Esophagus muscularis mucosa (tissue), 4 donors: ENCODE measurements around the gene KIZ. TPM values are rescaled to one million over a fixed set of nuclear protein-coding genes. Genes with fewer than 3 reads are reported as not detected.

ENCODE experiments used
- DNase-seq: peaks from one replicate; pipeline ENCODE4 v3.0.0-alpha.2; 2017; ENCODE audit errors: extremely low spot score
- H3K27ac ChIP-seq, 4 donors: fragments of 200-600 bp; sonication (generic); replicated peaks in 1 of 4; 1 replicate in 3 of 4; 2 replicates in 1 of 4; pipeline ENCODE4 v1.5.1; 2016 to 2019; ENCODE audit warnings: mild to moderate bottlenecking in 1 of 4
- H3K27me3 ChIP-seq, 4 donors: fragments of 200-600 bp; sonication (generic); one replicate each; pipeline versions ENCODE4 v1.5.1 to v1.6.0; 2016 to 2019
- H3K36me3 ChIP-seq, 4 donors: fragments of 200-600 bp; sonication (generic); one replicate each; pipeline ENCODE4 v1.5.1; 2016 to 2019
- H3K4me1 ChIP-seq, 4 donors: fragments of 200-600 bp; sonication (generic); one replicate each; pipeline ENCODE4 v1.5.1; 2016 to 2019
- H3K4me3 ChIP-seq, 4 donors: fragments of 200-600 bp; sonication (generic); 1 replicate in 2 of 4; 2 replicates in 2 of 4; pipeline ENCODE4 v1.5.1; 2016 to 2019; ENCODE audit warnings: mild to moderate bottlenecking in 4 of 4, moderate library complexity in 1 of 4
- H3K9me3 ChIP-seq, 4 donors: fragments of 200-600 bp; sonication (generic); 1 replicate in 3 of 4; 2 replicates in 1 of 4; pipeline ENCODE4 v1.5.1; 2016 to 2019
- EP300 ChIP-seq: sonication (generic); formaldehyde crosslinking; IDR thresholded peaks from one replicate; pipeline ENCODE4 v1.6.1; 2017; ENCODE audit warnings: antibody characterized with exemption
- POLR2A ChIP-seq: fragments of 450-650 bp; IDR thresholded peaks from one replicate; pipeline ENCODE4 v1.6.1; 2017; ENCODE audit warnings: antibody characterized with exemption, moderate library complexity, mild to moderate bottlenecking, low read depth
- POLR2AphosphoS5 ChIP-seq, 2 donors: sonication (generic); formaldehyde crosslinking; IDR thresholded peaks; one replicate each; pipeline ENCODE4 v1.6.1; 2017; ENCODE audit warnings: antibody characterized with exemption in 2 of 2
- WGBS: methylation state at CpG from one replicate; pipeline ENCODE4 v1.1.5; 2018; 5-methylcytosine and 5-hydroxymethylcytosine counted together
- intact Hi-C: fragments of 100-400 bp; cut with DNase I; formaldehyde crosslinking; loops from one replicate; pipeline ENCODE4 v1.15.1; 2023
- total RNA-seq, 4 donors: library from RNA; depleted of rRNA; stranded (reverse); fragments of >200 nt; gene quantifications; one replicate each; pipeline versions ENCODE4 v1.1.0 to v1.2.1, GENCODE V29; 2016
- TF ChIP-seq, protein P1 (sequence below), 3 experiments: fragments of 200-600 bp in 2 of 3; fragments of 450-650 bp in 1 of 3; sonication (generic) in 2 of 3; IDR thresholded peaks; one replicate each; pipeline ENCODE4 v1.5.1; 2017 to 2019; ENCODE audit warnings: antibody characterized with exemption in 3 of 3, mild to moderate bottlenecking in 2 of 3, moderate library complexity in 1 of 3

Gene KIZ
- total RNA-seq, 4 donors from 2014 or later = 17.2 to 32.0 (median 25.6) TPM

DNA sequence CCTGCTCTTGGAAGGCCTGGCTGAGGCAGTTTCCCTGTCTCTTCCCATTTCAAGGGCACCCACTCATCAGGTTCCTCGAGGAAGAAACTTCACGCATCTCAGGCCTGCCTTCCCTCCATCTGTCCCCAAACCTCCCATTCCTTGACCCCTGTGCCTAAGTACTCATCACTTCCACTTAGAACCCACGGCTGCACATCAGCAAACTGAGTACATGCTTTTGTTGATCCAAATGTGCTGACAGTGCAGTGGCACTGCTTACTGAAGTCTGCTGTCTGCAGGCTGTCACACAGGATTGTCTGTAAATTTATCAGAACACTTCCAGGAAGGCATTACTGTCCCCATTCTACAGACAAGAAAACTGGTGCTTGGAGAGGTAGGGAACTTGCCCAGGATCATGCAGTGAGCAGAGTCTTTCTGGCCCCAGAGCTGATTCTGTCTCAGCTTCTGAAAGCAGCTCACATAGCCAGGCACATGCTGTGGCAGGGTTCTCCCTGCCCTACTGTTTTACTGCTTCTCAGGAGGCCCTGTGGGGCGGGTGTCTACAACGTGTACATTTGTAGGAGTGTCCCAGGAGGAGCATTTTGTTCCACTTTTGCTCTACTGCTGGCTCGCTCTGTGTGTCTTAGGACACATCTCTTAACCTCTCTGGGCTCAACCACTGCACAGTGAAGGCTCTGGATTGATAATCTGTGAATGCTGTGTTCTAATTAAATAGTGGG is 113.1 kb downstream of the KIZ start:
- peaks cover 9 to 24% (median 22%) of the 10 kb centered on the region in 4 donors for H3K36me3 ChIP-seq
- no peaks in the 10 kb centered on the region for H3K9me3 ChIP-seq
- H3K27ac ChIP-seq = no peak overlapping the region
- 85% methylated on average over 5 of the region's 6 CpGs for WGBS
- intact Hi-C loops = loop anchor here (5.0 kb wide), 1 partner anchor 333 kb away; no protein-coding TSS in a partner anchor
- H3K27me3 ChIP-seq = no peaks in the 10 kb centered on the region
- no peak overlapping the region for H3K4me3 ChIP-seq
- DNase-seq = no peak
- TF ChIP-seq EP300 (no peak), POLR2AphosphoS5 (IDR thresholded peaks at IDR 0.05) (no peak), POLR2A (no peak)
- TF ChIP-seq, protein P1, sequence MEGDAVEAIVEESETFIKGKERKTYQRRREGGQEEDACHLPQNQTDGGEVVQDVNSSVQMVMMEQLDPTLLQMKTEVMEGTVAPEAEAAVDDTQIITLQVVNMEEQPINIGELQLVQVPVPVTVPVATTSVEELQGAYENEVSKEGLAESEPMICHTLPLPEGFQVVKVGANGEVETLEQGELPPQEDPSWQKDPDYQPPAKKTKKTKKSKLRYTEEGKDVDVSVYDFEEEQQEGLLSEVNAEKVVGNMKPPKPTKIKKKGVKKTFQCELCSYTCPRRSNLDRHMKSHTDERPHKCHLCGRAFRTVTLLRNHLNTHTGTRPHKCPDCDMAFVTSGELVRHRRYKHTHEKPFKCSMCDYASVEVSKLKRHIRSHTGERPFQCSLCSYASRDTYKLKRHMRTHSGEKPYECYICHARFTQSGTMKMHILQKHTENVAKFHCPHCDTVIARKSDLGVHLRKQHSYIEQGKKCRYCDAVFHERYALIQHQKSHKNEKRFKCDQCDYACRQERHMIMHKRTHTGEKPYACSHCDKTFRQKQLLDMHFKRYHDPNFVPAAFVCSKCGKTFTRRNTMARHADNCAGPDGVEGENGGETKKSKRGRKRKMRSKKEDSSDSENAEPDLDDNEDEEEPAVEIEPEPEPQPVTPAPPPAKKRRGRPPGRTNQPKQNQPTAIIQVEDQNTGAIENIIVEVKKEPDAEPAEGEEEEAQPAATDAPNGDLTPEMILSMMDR (IDR thresholded peaks at IDR 0.05) = no peak
- H3K4me1 ChIP-seq = peaks cover 0 to 11% (median 6%) of the 10 kb centered on the region in 4 donors

DNA sequence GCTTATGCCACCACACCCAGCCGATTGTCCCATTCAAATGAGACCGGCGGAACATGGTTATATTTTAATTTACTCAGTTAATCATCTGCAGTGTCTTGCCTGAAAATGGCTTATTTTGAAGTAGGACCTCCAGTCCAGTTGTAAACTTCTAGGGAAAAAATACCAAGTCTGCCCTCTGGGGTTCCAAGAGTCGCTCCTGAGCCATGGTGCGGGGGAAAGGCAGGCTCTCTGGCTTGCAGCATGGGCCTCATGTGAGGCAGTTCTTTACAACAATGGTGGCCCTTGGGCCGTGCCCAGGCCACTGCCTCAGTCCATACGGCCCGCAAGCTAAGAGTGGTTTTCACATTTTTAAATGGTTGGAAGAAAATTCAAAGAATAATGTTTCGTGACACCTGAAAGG is 114.5 kb downstream of the KIZ start:
- Histone ChIP-seq H3K27me3 (no peaks in the 10 kb centered on the region), H3K4me3 (no peak overlapping the region), H3K9me3 (no peaks in the 10 kb centered on the region), H3K27ac (no peak overlapping the region), H3K36me3 (peaks cover 18 to 38% (median 36%) of the 10 kb centered on the region in 4 donors), H3K4me1 (peaks cover 0 to 10% (median 6%) of the 10 kb centered on the region in 4 donors)
- 85% methylated on average over 9 of the region's 9 CpGs for WGBS
- no peak for DNase-seq
- TF ChIP-seq, protein P1 (IDR thresholded peaks at IDR 0.05) = no peak
- TF ChIP-seq EP300 (no peak), POLR2AphosphoS5 (IDR thresholded peaks at IDR 0.05) (no peak), POLR2A (no peak)
- intact Hi-C loops = no loop called here

DNA sequence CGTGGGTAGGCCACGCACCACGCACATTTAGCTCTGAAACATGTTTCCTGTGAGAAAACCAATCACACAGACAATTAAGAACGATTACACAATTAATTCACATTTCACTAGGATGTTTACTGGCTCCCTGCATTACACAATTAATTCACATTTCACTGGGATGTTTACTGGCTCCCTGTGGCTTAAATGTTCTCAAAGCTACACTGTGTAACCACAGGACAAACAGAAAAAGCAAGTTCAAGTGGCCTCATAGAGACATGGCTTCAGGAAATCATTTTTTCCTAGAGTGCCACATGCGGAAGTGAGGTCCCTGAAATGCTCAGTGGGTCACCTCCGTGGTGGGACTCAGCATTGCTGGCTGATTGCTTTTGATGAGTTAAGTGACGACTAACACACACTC is 115.5 kb downstream of the KIZ start:
- no peaks in the 10 kb centered on the region for H3K27me3 ChIP-seq
- H3K27ac ChIP-seq = no peak overlapping the region
- no peak overlapping the region for H3K4me3 ChIP-seq
- intact Hi-C loops = no loop called here
- DNase-seq = no peak
- no peaks in the 10 kb centered on the region for H3K9me3 ChIP-seq
- H3K36me3 ChIP-seq = peaks cover 18 to 48% (median 46%) of the 10 kb centered on the region in 4 donors
- peaks cover 0 to under 1% (median 0%) of the 10 kb centered on the region in 4 donors for H3K4me1 ChIP-seq
- WGBS = 62% methylated on average over 7 of the region's 7 CpGs
- TF ChIP-seq EP300 = no peak
- TF ChIP-seq, protein P1 (IDR thresholded peaks at IDR 0.05) = no peak
- TF ChIP-seq POLR2A = no peak
- no peak for TF ChIP-seq POLR2AphosphoS5 (IDR thresholded peaks at IDR 0.05)

DNA sequence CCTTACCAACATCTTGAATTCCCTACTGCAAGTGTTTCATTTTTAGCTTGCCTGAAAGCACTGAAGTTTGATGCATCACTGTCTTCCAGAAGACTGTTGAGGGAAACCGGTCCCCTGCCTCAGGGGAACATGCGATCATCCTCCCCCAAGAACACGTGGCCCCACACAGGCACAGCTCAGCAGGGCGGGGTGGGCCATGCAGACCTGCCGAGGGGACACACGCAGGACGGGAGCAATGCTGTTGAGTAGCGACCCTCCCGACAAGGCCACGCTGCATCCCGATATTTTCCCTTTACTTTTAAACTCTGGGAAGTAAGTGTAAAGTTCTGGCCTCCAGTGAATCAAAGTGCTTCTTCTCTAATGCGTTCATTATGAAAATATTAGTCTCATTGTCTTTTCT is 117.9 kb downstream of the KIZ start:
- WGBS = 90% methylated on average over 12 of the region's 12 CpGs
- peaks cover 14 to 48% (median 38%) of the 10 kb centered on the region in 4 donors for H3K36me3 ChIP-seq
- H3K27ac ChIP-seq = no peak overlapping the region
- H3K4me1 ChIP-seq = no peaks in the 10 kb centered on the region
- intact Hi-C loops = no loop called here
- TF ChIP-seq POLR2AphosphoS5 (IDR thresholded peaks at IDR 0.05) (no peak), EP300 (no peak), POLR2A (no peak)
- TF ChIP-seq, protein P1 (IDR thresholded peaks at IDR 0.05) = no peak
- no peaks in the 10 kb centered on the region for H3K27me3 ChIP-seq
- H3K4me3 ChIP-seq = no peak overlapping the region
- DNase-seq = no peak
- no peaks in the 10 kb centered on the region for H3K9me3 ChIP-seq
